K562 (cell line): ENCODE results near the gene TNFAIP1. TPM values are rescaled to one million over a fixed set of nuclear protein-coding genes. Genes with fewer than 3 reads are reported as not detected.

Experiments used
- BRD9 ChIP-seq: fragments of 450-650 bp; IDR thresholded peaks from 2 replicates; pipeline ENCODE4 v1.6.1; 2018; ENCODE audit warnings: low read depth; ENCODE audit not compliant: partially characterized antibody
- DACH1 ChIP-seq: fragments of 450-650 bp; IDR thresholded peaks from 2 replicates; pipeline ENCODE4 v1.6.1; 2018; ENCODE audit not compliant: partially characterized antibody
- ESRRA ChIP-seq: fragments of 450-650 bp; IDR thresholded peaks from 2 replicates; pipeline ENCODE4 v1.6.1; 2014; ENCODE audit warnings: low read depth, mild to moderate bottlenecking, moderate library complexity, borderline replicate concordance
- ETV1 ChIP-seq: fragments of 450-650 bp; conservative IDR thresholded peaks from 2 replicates; pipeline ENCODE4 v1.6.1; 2016; ENCODE audit warnings: missing genetic modification characterization, control low read depth, low read depth, missing compliant biosample characterization
- HDAC6 ChIP-seq: IDR thresholded peaks from 2 replicates; pipeline ENCODE4 v1.6.1; 2012; ENCODE audit warnings: low read depth, mild to moderate bottlenecking, control low read depth, inconsistent platforms, low read length, moderate library complexity
- ID3 ChIP-seq, 2 experiments: fragments of 250-450 bp in 1 of 2; fragments of 450-650 bp in 1 of 2; sonication (Bioruptor Pico) in 1 of 2; IDR thresholded peaks; 2 replicates each; pipeline versions ENCODE4 v1.6.1 to v1.8.0; 2016 to 2021; ENCODE audit warnings: mild to moderate bottlenecking in 2 of 2, moderate library complexity in 2 of 2, missing compliant biosample characterization in 1 of 2, missing genetic modification characterization in 1 of 2
- ILF3 ChIP-seq: fragments of 450-650 bp; IDR thresholded peaks from 2 replicates; pipeline ENCODE4 v1.6.1; 2018; ENCODE audit warnings: antibody characterized with exemption, mild to moderate bottlenecking, moderate library complexity, borderline replicate concordance
- NEUROD1 ChIP-seq: fragments of 150-350 bp; IDR thresholded peaks from 2 replicates; pipeline ENCODE4 v1.6.1; 2014; ENCODE audit warnings: borderline replicate concordance, low read length, low read depth; ENCODE audit not compliant: partially characterized antibody
- NFRKB ChIP-seq: fragments of 450-650 bp; IDR thresholded peaks from 2 replicates; pipeline ENCODE4 v1.6.1; 2016; ENCODE audit warnings: low read depth
- NR2C1 ChIP-seq, 2 experiments: fragments of 450-650 bp; IDR thresholded peaks; 2 replicates each; pipeline ENCODE4 v1.6.1; 2017; ENCODE audit warnings: mild to moderate bottlenecking in 2 of 2, antibody characterized with exemption in 1 of 2, inconsistent platforms in 1 of 2, missing compliant biosample characterization in 1 of 2, missing genetic modification characterization in 1 of 2
- POLR2AphosphoS2 ChIP-seq: IDR thresholded peaks from 2 replicates; pipeline ENCODE4 v1.6.1; 2012; ENCODE audit warnings: low read length, improper control_type of control experiment
- TAF1 ChIP-seq: IDR thresholded peaks from 2 replicates; pipeline ENCODE4 v1.6.1; 2011; ENCODE audit warnings: mild to moderate bottlenecking, low read length, moderate library complexity; ENCODE audit not compliant: insufficient read depth, control insufficient read depth, severe bottlenecking; ENCODE audit errors: extremely low read depth
- TCFL5 ChIP-seq: fragments of 250-450 bp; sonication (Bioruptor Pico); conservative IDR thresholded peaks from 2 replicates; pipeline ENCODE4 v1.6.1; 2021; ENCODE audit warnings: mild to moderate bottlenecking, moderate library complexity, matching md5 sums
- THAP7 ChIP-seq: fragments of 250-450 bp; sonication (Bioruptor Pico); IDR thresholded peaks from 2 replicates; pipeline ENCODE4 v1.5.0; 2021
- ZC3H11A ChIP-seq: IDR thresholded peaks from 2 replicates; pipeline ENCODE4 v1.6.1; 2012; ENCODE audit warnings: low read depth, low read length, improper control_type of control experiment
- ZFP36 ChIP-seq: fragments of 150-350 bp; IDR thresholded peaks from 2 replicates; pipeline ENCODE4 v1.6.1; 2018; ENCODE audit warnings: low read length, low read depth; ENCODE audit not compliant: partially characterized antibody
- ZNF239 ChIP-seq: fragments of 250-450 bp; sonication (Bioruptor Pico); IDR thresholded peaks from 2 replicates; pipeline ENCODE4 v1.4.0; 2020; ENCODE audit warnings: mild to moderate bottlenecking
- ZNF253 ChIP-seq: fragments of 250-450 bp; sonication (Bioruptor Pico); conservative IDR thresholded peaks from 2 replicates; pipeline ENCODE4 v1.6.1; 2021; ENCODE audit warnings: mild to moderate bottlenecking
- polyA plus RNA-seq, 8 experiments: library from polyadenylated mRNA; depleted of rRNA in 4 of 8; stranded (reverse) in 5 of 8; unstranded in 3 of 8; fragments of >200 nt; fragmentation: Nextera tagmentation in 2 of 8; fragmentation: Illumina TruSeq in 1 of 8; extraction: Ambion mirVana in 2 of 8; extraction: Trizol in 1 of 8; gene quantifications; 2 replicates each; pipeline versions ENCODE4 v1.2.1 to v1.2.3, GENCODE V29; 2011 to 2014; ENCODE audit warnings: inconsistent platforms in 1 of 8, missing spikeins in 1 of 8
- total RNA-seq, 7 experiments: library from RNA; depleted of rRNA in 6 of 7; stranded (reverse); fragments of >200 nt in 6 of 7; fragmentation: Illumina TruSeq in 2 of 7; extraction: Trizol in 2 of 7; gene quantifications; 2 replicates each; pipeline versions ENCODE4 v1.2.1 to v1.2.3, GENCODE V29; 2011 to 2021; ENCODE audit warnings: low replicate concordance in 1 of 7
- TF ChIP-seq, protein P1 (sequence below): fragments of 450-650 bp; IDR thresholded peaks from 2 replicates; pipeline ENCODE4 v1.6.1; 2016; ENCODE audit warnings: mild to moderate bottlenecking
- TF ChIP-seq, protein P2 (sequence below): fragments of 250-450 bp; sonication (Bioruptor Pico); IDR thresholded peaks from 2 replicates; pipeline ENCODE4 v1.8.0; 2022; ENCODE audit warnings: inconsistent platforms, mild to moderate bottlenecking, moderate library complexity, borderline replicate concordance

TNFAIP1 gene
- total and polyA plus RNA-seq, 9 of the 15 experiments (the other 6 are each of a cell fraction or from before 2014, with no cell fraction given): 2.1 to 20.1 (median 8.2) TPM

GRCh38 chr17:28357061-28357900 lies 21.7 kb downstream of the TNFAIP1 start, which contains the start of gene POLDIP2 (continued):
- no peak for TF ChIP-seq ID3 (CRISPR knock-in tag; IDR thresholded peaks at IDR 0.05)
- 0 out of 2 replicates have a peak, but pooled peaks have one; percentile 20 for TF ChIP-seq ID3 (tag; IDR thresholded peaks at IDR 0.05)
- 0 out of 2 replicates have a peak, but pooled peaks have one; percentile 17 for TF ChIP-seq THAP7 (CRISPR knock-in tag)
- TF ChIP-seq ETV1 (tag): peak; percentile 88
- TF ChIP-seq HDAC6: no peak
- TF ChIP-seq BRD9: no peak
- no peak for TF ChIP-seq ZFP36
- TF ChIP-seq ZNF253 (CRISPR knock-in tag): no peak
- peak; percentile 95 for TF ChIP-seq TAF1
- no peak for TF ChIP-seq ZC3H11A
- TF ChIP-seq NEUROD1: no peak
- TF ChIP-seq POLR2AphosphoS2: no peak
- TF ChIP-seq TCFL5 (CRISPR knock-in tag): no peak
- TF ChIP-seq, protein P1, sequence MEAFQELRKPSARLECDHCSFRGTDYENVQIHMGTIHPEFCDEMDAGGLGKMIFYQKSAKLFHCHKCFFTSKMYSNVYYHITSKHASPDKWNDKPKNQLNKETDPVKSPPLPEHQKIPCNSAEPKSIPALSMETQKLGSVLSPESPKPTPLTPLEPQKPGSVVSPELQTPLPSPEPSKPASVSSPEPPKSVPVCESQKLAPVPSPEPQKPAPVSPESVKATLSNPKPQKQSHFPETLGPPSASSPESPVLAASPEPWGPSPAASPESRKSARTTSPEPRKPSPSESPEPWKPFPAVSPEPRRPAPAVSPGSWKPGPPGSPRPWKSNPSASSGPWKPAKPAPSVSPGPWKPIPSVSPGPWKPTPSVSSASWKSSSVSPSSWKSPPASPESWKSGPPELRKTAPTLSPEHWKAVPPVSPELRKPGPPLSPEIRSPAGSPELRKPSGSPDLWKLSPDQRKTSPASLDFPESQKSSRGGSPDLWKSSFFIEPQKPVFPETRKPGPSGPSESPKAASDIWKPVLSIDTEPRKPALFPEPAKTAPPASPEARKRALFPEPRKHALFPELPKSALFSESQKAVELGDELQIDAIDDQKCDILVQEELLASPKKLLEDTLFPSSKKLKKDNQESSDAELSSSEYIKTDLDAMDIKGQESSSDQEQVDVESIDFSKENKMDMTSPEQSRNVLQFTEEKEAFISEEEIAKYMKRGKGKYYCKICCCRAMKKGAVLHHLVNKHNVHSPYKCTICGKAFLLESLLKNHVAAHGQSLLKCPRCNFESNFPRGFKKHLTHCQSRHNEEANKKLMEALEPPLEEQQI: no peak
- TF ChIP-seq, protein P2, sequence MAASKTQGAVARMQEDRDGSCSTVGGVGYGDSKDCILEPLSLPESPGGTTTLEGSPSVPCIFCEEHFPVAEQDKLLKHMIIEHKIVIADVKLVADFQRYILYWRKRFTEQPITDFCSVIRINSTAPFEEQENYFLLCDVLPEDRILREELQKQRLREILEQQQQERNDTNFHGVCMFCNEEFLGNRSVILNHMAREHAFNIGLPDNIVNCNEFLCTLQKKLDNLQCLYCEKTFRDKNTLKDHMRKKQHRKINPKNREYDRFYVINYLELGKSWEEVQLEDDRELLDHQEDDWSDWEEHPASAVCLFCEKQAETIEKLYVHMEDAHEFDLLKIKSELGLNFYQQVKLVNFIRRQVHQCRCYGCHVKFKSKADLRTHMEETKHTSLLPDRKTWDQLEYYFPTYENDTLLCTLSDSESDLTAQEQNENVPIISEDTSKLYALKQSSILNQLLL: no peak
- TF ChIP-seq ESRRA: peak; percentile 66; the same call in 1 of the 2 replicates
- TF ChIP-seq DACH1: no peak
- peak; percentile 54; the same call in 1 of the 2 replicates for TF ChIP-seq NFRKB
- peak; percentile 82 for TF ChIP-seq NR2C1 (IDR thresholded peaks at IDR 0.05)
- TF ChIP-seq NR2C1 (tag; IDR thresholded peaks at IDR 0.05): peak; percentile 84
- no peak for TF ChIP-seq ZNF239 (CRISPR knock-in tag)
- peak; percentile 85; the same call in 1 of the 2 replicates for TF ChIP-seq ILF3
